ENCODE results near the gene THAP2. TPM values are rescaled to one million over a fixed set of nuclear protein-coding genes. Genes with fewer than 3 reads are reported as not detected.
A peak's percentile ranks its signal among the peaks of the same experiment; 100 is the strongest.

The THAP2 gene
- total RNA-seq (2014; rRNA removed; shearing (Covaris generic)), result 4.7 and 6.3 TPM in 2 replicates
- 10.8 and 16.5 TPM in 2 replicates for polyA plus RNA-seq (2016; fragmentation: Nextera tagmentation; extraction: Ambion mirVana)
- long read RNA-seq, full-length matches to known transcripts, result 5 of 10 reads
- long read RNA-seq, partial matches to known transcripts, result 1 of 10 reads
- long read RNA-seq, other reads (novel, unspliced or antisense), result 4 of 10 reads

DNA sequence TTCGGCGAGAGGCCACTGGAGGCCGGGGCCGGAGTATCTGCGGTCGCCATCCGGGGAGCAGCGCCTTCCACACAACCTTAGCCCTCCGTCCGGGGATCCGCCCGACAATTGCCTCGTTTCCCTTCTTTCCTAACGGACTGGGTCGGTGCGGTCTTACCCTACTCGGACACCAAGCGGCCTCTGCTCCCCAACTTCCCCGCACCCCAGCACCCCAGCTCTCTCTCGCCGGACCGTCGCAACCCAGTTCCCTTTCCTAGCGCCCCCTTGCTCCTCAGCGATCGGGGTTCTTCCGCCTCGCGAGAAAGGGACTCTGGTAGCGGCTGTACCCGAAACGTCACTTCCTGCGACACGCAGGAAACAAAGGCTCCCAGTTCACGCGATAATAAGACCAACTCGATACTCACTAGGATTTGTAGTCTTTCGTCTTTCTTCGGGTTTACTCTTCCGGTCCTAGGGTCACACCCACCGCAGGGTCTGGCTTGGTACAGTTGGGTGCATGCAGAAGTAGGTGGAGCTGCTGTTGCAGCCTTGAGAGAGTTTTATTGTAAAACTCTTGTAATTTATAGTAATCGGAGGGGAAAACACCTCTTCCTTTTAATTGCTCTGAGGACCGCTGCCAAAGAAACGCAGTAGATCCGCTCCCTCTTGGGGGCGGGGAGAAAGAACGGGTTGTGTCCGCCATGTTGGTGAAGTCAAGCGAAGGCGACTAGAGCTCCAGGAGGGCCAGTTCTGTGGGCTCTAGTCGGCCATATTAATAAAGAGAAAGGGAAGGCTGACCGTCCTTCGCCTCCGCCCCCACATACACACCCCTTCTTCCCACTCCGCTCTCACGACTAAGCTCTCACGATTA lies at the start of gene THAP2, which contains the start of gene ZFC3H1:
THAP2 (plus strand) TSS at position 741 of the 850 bp plus-strand sequence. CDS start 209 bp downstream, outside the sequence.
ZFC3H1 (minus strand) TSS at position 288 of the 850 bp plus-strand sequence; CDS start at position 50, 238 bp downstream.
- ATAC-seq (peak; percentile 92), DNase-seq (ENCODE audit: low spot score) (peak; percentile 100)
- Histone ChIP-seq H2AFZ (peak within 1 kb of the TSS; percentile 24; the same call in 1 of the 2 replicates), H3K4me3 (peak within 1 kb of the TSS; percentile 74), H3K27me3 (ENCODE audit: insufficient read depth) (no peaks in the 10 kb centered on the region), H3K4me1 (ENCODE audit: insufficient read depth) (peaks cover 7% of the 10 kb centered on the region), H3K36me3 (ENCODE audit: insufficient read depth) (peaks cover 10% of the 10 kb centered on the region; the same call in 1 of the 2 replicates), H3F3A (replicated peaks; ENCODE audit: low read depth) (no peaks in the 10 kb centered on the region), H3K4me2 (peak within 1 kb of the TSS; percentile 99), H3K79me2 (replicated peaks; ENCODE audit: insufficient read depth) (peaks cover 66% of the 10 kb centered on the region), H3K9me2 (ENCODE audit: insufficient read depth) (no peaks in the 10 kb centered on the region), H3K27ac (ENCODE audit: low read depth) (peak within 1 kb of the TSS; percentile 97), H4K20me1 (replicated peaks; ENCODE audit: insufficient read depth) (peaks cover 9% of the 10 kb centered on the region)
- Mint-ChIP-seq H3K36me3 (ENCODE audit: low read depth) (peaks cover 17% of the 10 kb centered on the region), H3K4me1 (peaks cover 13% of the 10 kb centered on the region; the same call in 2 of the 3 replicates), H3K4me3 (peak within 1 kb of the TSS; percentile 98), H3K27me3 (ENCODE audit: insufficient read depth, low read depth, poor library complexity) (peaks cover 7% of the 10 kb centered on the region), H3K27ac (peak within 1 kb of the TSS; percentile 99), H3K9me3 (no peaks in the 10 kb centered on the region)
- TF ChIP-seq POLR2AphosphoS5 (IDR thresholded peaks at IDR 0.05; ENCODE audit: low read depth), result peak; percentile 94
- no peak for TF ChIP-seq ZNF114 (CRISPR knock-in tag; IDR thresholded peaks at IDR 0.05)
- TF ChIP-seq CREB1 (CRISPR knock-in tag; IDR thresholded peaks at IDR 0.05; ENCODE audit: low read depth), result peak; percentile 94
- TF ChIP-seq EZH2phosphoT487 (IDR thresholded peaks at IDR 0.05; ENCODE audit: unreplicated experiment), result no peak
- no peak for TF ChIP-seq ZNF331 (CRISPR knock-in tag; IDR thresholded peaks at IDR 0.05; ENCODE audit: low read depth)
- peak; percentile 90 for TF ChIP-seq ETS1 (IDR thresholded peaks at IDR 0.05)
- TF ChIP-seq, protein P1, sequence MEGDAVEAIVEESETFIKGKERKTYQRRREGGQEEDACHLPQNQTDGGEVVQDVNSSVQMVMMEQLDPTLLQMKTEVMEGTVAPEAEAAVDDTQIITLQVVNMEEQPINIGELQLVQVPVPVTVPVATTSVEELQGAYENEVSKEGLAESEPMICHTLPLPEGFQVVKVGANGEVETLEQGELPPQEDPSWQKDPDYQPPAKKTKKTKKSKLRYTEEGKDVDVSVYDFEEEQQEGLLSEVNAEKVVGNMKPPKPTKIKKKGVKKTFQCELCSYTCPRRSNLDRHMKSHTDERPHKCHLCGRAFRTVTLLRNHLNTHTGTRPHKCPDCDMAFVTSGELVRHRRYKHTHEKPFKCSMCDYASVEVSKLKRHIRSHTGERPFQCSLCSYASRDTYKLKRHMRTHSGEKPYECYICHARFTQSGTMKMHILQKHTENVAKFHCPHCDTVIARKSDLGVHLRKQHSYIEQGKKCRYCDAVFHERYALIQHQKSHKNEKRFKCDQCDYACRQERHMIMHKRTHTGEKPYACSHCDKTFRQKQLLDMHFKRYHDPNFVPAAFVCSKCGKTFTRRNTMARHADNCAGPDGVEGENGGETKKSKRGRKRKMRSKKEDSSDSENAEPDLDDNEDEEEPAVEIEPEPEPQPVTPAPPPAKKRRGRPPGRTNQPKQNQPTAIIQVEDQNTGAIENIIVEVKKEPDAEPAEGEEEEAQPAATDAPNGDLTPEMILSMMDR (conservative IDR thresholded peaks at IDR 0.05; ENCODE audit: low read depth in 2 of 2), result peak in 1 of 2 experiments; percentile 39; a peak in 2 of 4 replicates
- 0 out of 2 replicates have a peak, but pooled peaks have one; percentile 11 for TF ChIP-seq NANOG (IDR thresholded peaks at IDR 0.05; ENCODE audit: borderline replicate concordance)
- no peak for TF ChIP-seq STAT1 (IDR thresholded peaks at IDR 0.05; ENCODE audit: unreplicated experiment)
- TF ChIP-seq, protein P2, sequence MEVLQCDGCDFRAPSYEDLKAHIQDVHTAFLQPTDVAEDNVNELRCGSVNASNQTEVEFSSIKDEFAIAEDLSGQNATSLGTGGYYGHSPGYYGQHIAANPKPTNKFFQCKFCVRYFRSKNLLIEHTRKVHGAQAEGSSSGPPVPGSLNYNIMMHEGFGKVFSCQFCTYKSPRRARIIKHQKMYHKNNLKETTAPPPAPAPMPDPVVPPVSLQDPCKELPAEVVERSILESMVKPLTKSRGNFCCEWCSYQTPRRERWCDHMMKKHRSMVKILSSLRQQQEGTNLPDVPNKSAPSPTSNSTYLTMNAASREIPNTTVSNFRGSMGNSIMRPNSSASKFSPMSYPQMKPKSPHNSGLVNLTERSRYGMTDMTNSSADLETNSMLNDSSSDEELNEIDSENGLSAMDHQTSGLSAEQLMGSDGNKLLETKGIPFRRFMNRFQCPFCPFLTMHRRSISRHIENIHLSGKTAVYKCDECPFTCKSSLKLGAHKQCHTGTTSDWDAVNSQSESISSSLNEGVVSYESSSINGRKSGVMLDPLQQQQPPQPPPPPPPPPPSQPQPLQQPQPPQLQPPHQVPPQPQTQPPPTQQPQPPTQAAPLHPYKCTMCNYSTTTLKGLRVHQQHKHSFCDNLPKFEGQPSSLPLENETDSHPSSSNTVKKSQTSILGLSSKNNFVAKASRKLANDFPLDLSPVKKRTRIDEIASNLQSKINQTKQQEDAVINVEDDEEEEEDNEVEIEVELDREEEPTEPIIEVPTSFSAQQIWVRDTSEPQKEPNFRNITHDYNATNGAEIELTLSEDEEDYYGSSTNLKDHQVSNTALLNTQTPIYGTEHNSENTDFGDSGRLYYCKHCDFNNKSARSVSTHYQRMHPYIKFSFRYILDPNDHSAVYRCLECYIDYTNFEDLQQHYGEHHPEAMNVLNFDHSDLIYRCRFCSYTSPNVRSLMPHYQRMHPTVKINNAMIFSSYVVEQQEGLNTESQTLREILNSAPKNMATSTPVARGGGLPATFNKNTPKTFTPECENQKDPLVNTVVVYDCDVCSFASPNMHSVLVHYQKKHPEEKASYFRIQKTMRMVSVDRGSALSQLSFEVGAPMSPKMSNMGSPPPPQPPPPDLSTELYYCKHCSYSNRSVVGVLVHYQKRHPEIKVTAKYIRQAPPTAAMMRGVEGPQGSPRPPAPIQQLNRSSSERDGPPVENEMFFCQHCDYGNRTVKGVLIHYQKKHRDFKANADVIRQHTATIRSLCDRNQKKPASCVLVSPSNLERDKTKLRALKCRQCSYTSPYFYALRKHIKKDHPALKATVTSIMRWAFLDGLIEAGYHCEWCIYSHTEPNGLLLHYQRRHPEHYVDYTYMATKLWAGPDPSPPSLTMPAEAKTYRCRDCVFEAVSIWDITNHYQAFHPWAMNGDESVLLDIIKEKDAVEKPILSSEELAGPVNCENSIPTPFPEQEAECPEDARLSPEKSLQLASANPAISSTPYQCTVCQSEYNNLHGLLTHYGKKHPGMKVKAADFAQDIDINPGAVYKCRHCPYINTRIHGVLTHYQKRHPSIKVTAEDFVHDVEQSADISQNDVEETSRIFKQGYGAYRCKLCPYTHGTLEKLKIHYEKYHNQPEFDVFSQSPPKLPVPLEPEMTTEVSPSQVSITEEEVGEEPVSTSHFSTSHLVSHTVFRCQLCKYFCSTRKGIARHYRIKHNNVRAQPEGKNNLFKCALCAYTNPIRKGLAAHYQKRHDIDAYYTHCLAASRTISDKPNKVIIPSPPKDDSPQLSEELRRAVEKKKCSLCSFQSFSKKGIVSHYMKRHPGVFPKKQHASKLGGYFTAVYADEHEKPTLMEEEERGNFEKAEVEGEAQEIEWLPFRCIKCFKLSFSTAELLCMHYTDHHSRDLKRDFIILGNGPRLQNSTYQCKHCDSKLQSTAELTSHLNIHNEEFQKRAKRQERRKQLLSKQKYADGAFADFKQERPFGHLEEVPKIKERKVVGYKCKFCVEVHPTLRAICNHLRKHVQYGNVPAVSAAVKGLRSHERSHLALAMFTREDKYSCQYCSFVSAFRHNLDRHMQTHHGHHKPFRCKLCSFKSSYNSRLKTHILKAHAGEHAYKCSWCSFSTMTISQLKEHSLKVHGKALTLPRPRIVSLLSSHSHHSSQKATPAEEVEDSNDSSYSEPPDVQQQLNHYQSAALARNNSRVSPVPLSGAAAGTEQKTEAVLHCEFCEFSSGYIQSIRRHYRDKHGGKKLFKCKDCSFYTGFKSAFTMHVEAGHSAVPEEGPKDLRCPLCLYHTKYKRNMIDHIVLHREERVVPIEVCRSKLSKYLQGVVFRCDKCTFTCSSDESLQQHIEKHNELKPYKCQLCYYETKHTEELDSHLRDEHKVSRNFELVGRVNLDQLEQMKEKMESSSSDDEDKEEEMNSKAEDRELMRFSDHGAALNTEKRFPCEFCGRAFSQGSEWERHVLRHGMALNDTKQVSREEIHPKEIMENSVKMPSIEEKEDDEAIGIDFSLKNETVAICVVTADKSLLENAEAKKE (CRISPR knock-in tag; IDR thresholded peaks at IDR 0.05), result no peak

All from GM23338 (cell line).